GM19372 (cell line): ENCODE data around the gene DCPS.
"Not testable (repeated sequence)": the region's sequence is repeated elsewhere in the genome, so short reads cannot be mapped to it uniquely, and the experiment has no call there.

Experiments
- ATAC-seq: cut with Tn5 transposase; IDR thresholded peaks from one replicate; pipeline ENCODE4 v1.9.1; 2021; ENCODE audit warnings: mild to moderate bottlenecking, low read depth, moderate library complexity; ENCODE audit not compliant: unreplicated experiment

The DCPS gene

GRCh38 chr11:126357969-126358762 is 54.3 kb downstream of the DCPS start:
- no peak for ATAC-seq

GRCh38 chr11:126358763-126359160 is 54.9 kb downstream of the DCPS start:
- no peak for ATAC-seq

GRCh38 chr11:126359431-126360048 is 55.7 kb downstream of the DCPS start:
- no peak for ATAC-seq

- ATAC-seq: no peak
Measured at GRCh38 chr11:126360049-126360446, 56.2 kb downstream of the DCPS start.

GRCh38 chr11:126361400-126361799 is 57.5 kb downstream of the DCPS start:
- no peak for ATAC-seq

- ATAC-seq: no peak
Measured at GRCh38 chr11:126362879-126363655, 59.2 kb downstream of the DCPS start.

- no peak for ATAC-seq
Measured at GRCh38 chr11:126363706-126364248, 59.9 kb downstream of the DCPS start.

- ATAC-seq: not testable (repeated sequence)
Measured at GRCh38 chr11:126364735-126365134, 60.9 kb downstream of the DCPS start.

- not testable (repeated sequence) for ATAC-seq
Measured at GRCh38 chr11:126365508-126365907, 61.6 kb downstream of the DCPS start.

GRCh38 chr11:126366064-126366822 is 62.4 kb downstream of the DCPS start:
- no peak for ATAC-seq

GRCh38 chr11:126366823-126367654 is 63.2 kb downstream of the DCPS start:
- not testable (repeated sequence) for ATAC-seq

- ATAC-seq: not testable (repeated sequence)
Measured at GRCh38 chr11:126367806-126368205, 63.9 kb downstream of the DCPS start.

- ATAC-seq: not testable (repeated sequence)
Measured at GRCh38 chr11:126368336-126369119, 64.7 kb downstream of the DCPS start.

- ATAC-seq: no peak
Measured at GRCh38 chr11:126370016-126370415, 66.2 kb downstream of the DCPS start.

- no peak for ATAC-seq
Measured at GRCh38 chr11:126371595-126371994, 67.7 kb downstream of the DCPS start.

GRCh38 chr11:126373389-126374066 is 69.7 kb downstream of the DCPS start:
- ATAC-seq: not testable (repeated sequence)

- not testable (repeated sequence) for ATAC-seq
Measured at GRCh38 chr11:126374562-126375300, 70.9 kb downstream of the DCPS start.
